ENCODE results near the gene METTL27. TPM values are rescaled to one million over a fixed set of nuclear protein-coding genes. Genes with fewer than 3 reads are reported as not detected.
"Not testable (repeated sequence)": the region's sequence is repeated elsewhere in the genome, so short reads cannot be mapped to it uniquely, and the experiment has no call there.

Gene METTL27
- total RNA-seq, 2 donors from 2014 or later, result 2.1 to 3.3 TPM

- ATAC-seq (no peak), DNase-seq (no peak)
- H3K27ac ChIP-seq, result no peak overlapping the region
- no peak overlapping the region for H3K4me3 ChIP-seq
- no peaks in the 10 kb centered on the region for H3K9me3 ChIP-seq
- 92 to 96% methylated on average over 4 of the region's 4 CpGs for WGBS, 2 donors
- peaks cover 26% of the 10 kb centered on the region for H3K4me1 ChIP-seq
- intact Hi-C loops (cut with DNase I), result no loop called here
- H3K36me3 ChIP-seq (replicated peaks in 1 of 2; ENCODE audit: insufficient read depth in 1 of 2, low read depth in 2 of 2), result no peaks in the 10 kb centered on the region
- TF ChIP-seq, protein P1, sequence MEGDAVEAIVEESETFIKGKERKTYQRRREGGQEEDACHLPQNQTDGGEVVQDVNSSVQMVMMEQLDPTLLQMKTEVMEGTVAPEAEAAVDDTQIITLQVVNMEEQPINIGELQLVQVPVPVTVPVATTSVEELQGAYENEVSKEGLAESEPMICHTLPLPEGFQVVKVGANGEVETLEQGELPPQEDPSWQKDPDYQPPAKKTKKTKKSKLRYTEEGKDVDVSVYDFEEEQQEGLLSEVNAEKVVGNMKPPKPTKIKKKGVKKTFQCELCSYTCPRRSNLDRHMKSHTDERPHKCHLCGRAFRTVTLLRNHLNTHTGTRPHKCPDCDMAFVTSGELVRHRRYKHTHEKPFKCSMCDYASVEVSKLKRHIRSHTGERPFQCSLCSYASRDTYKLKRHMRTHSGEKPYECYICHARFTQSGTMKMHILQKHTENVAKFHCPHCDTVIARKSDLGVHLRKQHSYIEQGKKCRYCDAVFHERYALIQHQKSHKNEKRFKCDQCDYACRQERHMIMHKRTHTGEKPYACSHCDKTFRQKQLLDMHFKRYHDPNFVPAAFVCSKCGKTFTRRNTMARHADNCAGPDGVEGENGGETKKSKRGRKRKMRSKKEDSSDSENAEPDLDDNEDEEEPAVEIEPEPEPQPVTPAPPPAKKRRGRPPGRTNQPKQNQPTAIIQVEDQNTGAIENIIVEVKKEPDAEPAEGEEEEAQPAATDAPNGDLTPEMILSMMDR (IDR thresholded peaks at IDR 0.05), result no peak
- no peak for TF ChIP-seq POLR2A (IDR thresholded peaks at IDR 0.05)
- H3K27me3 ChIP-seq, result no peaks in the 10 kb centered on the region
Observed at GRCh38 chr7:73789051-73789450, 53.3 kb downstream of the METTL27 start.

DNA sequence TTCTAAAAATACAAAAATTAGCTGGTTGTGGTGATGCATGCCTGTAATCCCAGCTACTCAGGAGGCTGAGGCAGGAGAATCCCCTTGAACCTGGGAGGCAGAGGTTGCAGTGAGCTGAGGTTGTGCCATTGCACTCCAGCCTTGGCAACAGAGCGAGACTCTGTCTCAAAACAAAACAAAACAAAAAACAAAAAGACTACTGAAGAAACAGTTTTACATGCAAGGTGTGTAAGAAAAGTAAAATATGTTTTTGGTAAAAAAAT is 54.6 kb downstream of the METTL27 start:
- H3K36me3 ChIP-seq (replicated peaks in 1 of 2; ENCODE audit: insufficient read depth in 1 of 2, low read depth in 2 of 2); intact Hi-C loops (cut with DNase I); H3K27me3 ChIP-seq; DNase-seq; H3K27ac ChIP-seq; ATAC-seq; H3K9me3 ChIP-seq; H3K4me3 ChIP-seq: not testable (repeated sequence)
- peaks cover 13% of the 10 kb centered on the region for H3K4me1 ChIP-seq
- 100% methylated on average over 1 of the region's 1 CpG for WGBS, 2 donors

DNA sequence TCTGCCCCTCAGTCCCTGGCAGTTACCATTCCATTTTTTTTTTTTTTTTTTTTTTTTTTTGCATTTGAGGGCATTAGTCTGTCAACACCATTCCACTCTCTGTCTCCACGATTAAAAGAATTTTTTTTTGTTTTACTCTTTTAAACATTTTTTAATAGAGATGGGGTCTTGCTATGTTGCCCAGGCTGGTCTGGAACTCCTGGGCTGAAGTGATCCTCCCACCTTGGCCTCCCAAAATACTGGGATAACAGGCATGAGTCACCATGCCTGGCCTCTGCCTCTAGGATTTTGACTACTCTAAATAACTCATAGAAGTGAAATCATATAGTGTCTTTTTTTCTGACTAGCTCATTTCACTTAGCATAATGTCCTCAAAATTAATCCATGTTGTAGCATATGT is 55.7 kb downstream of the METTL27 start:
- H3K27ac ChIP-seq, result no peak overlapping the region
- intact Hi-C loops (cut with DNase I), result no loop called here
- ATAC-seq (no peak), DNase-seq (no peak)
- no peak overlapping the region for H3K4me3 ChIP-seq
- H3K27me3 ChIP-seq, result no peaks in the 10 kb centered on the region
- H3K36me3 ChIP-seq (replicated peaks in 1 of 2; ENCODE audit: insufficient read depth in 1 of 2, low read depth in 2 of 2), result no peaks in the 10 kb centered on the region
- H3K9me3 ChIP-seq, result no peaks in the 10 kb centered on the region
- H3K4me1 ChIP-seq, result peaks cover 4% of the 10 kb centered on the region
- TF ChIP-seq POLR2A (IDR thresholded peaks at IDR 0.05), result no peak
- TF ChIP-seq, protein P1 (IDR thresholded peaks at IDR 0.05), result no peak
- 79 to 82% methylated on average over 1 of the region's 1 CpG for WGBS, 2 donors

Other genes starting within 250 kb of the METTL27 start
- 10 to 100 TPM; 13.5 to 33.0 TPM for gene MLXIPL, start 218.0 kb downstream of the METTL27 start, total RNA-seq
- 1 to 10 TPM; 1.3 to 6.0 TPM for gene VPS37D, start 174.7 kb downstream of the METTL27 start, total RNA-seq
- gene DNAJC30, start 159.1 kb downstream of the METTL27 start, total RNA-seq, result 1 to 10 TPM; 3.6 to 5.6 TPM
- 10 to 100 TPM; 34.3 to 43.3 TPM for gene BUD23, start 158.9 kb downstream of the METTL27 start, total RNA-seq
- 10 to 100 TPM in 1 of 2 donors, 1 to 10 TPM in 1; 9.9 to 12.5 TPM for gene STX1A, start 122.8 kb downstream of the METTL27 start, total RNA-seq
- 10 to 100 TPM; 21.5 to 22.7 TPM for gene ABHD11, start 103.7 kb downstream of the METTL27 start, total RNA-seq
- gene CLDN3, start 72.2 kb downstream of the METTL27 start, total RNA-seq, result 100 to 1,000 TPM in 1 of 2 donors, 10 to 100 TPM in 1; 94.2 to 150 TPM
- 10 to 100 TPM; 65.6 to 76.8 TPM for gene CLDN4, start 11.5 kb downstream of the METTL27 start, total RNA-seq
- not detected for gene TMEM270, start 18.6 kb upstream of the METTL27 start, total RNA-seq
- 100 to 1,000 TPM in 1 of 2 donors, 10 to 100 TPM in 1; 92.6 to 131 TPM for gene ELN, start 185.7 kb upstream of the METTL27 start, total RNA-seq
- 10 to 100 TPM; 10.1 to 27.4 TPM for gene LIMK1, start 241.3 kb upstream of the METTL27 start, total RNA-seq